GM12878 (cell line): ENCODE measurements around the gene NOS1AP. TPM values are rescaled to one million over a fixed set of nuclear protein-coding genes. Genes with fewer than 3 reads are reported as not detected.

Experiments
- ATAC-seq: fragments of 200-7000 bp; cut with Tn5 transposase; 3 replicates; pipeline ENCODE4 v1.9.1; 2020; ENCODE audit warnings: mild to moderate bottlenecking, moderate library complexity
- BruUV-seq: library from RNA; stranded (reverse); fragments of 400-500 nt; replicated peaks from 2 replicates; lab custom pipeline; 2021; lab: Mats Ljungman, UMichigan
- CTCF ChIA-PET: fragments of 300-600 bp; sonication (Branson Sonifier 250); formaldehyde crosslinking; extraction: SDS; loops from one replicate; lab custom pipeline; 2021; ENCODE audit warnings: inconsistent platforms; lab: Yijun Ruan, JAX
- POLR2A ChIA-PET: fragments of 350-600 bp; formaldehyde crosslinking; extraction: SDS; loops from one replicate; lab custom pipeline; 2021; ENCODE audit warnings: inconsistent platforms; lab: Charles Lee
- RAD21 ChIA-PET: fragments of 300-600 bp; sonication (Branson Sonifier 250); formaldehyde crosslinking; loops from one replicate; lab custom pipeline; 2023; ENCODE audit warnings: antibody characterized with exemption; ENCODE audit not compliant: unreplicated experiment; lab: Charles Lee
- SMC1A ChIA-PET: fragments of 300-600 bp; sonication (Branson Sonifier 250); formaldehyde crosslinking; loops from one replicate; lab custom pipeline; 2023; ENCODE audit not compliant: unreplicated experiment, uncharacterized antibody; lab: Charles Lee
- DNase-seq: peaks from one replicate; pipeline ENCODE4 v3.0.0-alpha.2; 2011; ENCODE audit warnings: low read depth, low spot score
- FAIRE-seq: peaks from 3 replicates; lab custom pipeline; 2011; peaks lifted over from hg19 to GRCh38; lab: Jason Lieb, UNC
- H2AFZ ChIP-seq: 2 replicates; pipeline ENCODE4 v1.6.0; 2011; ENCODE audit warnings: low read depth, low read length, control low read depth; ENCODE audit not compliant: control insufficient read depth
- H3K27ac ChIP-seq: 2 replicates; pipeline ENCODE4 v1.5.1; 2011; ENCODE audit warnings: control low read depth; ENCODE audit not compliant: control insufficient read depth, insufficient read depth
- H3K27me3 ChIP-seq, 2 experiments: replicated peaks in 1 of 2; 2 replicates each; pipeline versions ENCODE4 v1.6.0 to v1.6.1; 2011; ENCODE audit warnings: low read length in 1 of 2; ENCODE audit not compliant: control insufficient read depth in 2 of 2, insufficient read depth in 2 of 2
- H3K36me3 ChIP-seq, 2 experiments: 2 replicates each; pipeline ENCODE4 v1.5.1; 2011; ENCODE audit warnings: low read length in 1 of 2; ENCODE audit not compliant: control insufficient read depth in 2 of 2, insufficient read depth in 2 of 2
- H3K4me1 ChIP-seq: 2 replicates; pipeline ENCODE4 v1.6.1; 2011; ENCODE audit warnings: mild to moderate bottlenecking, low read length, moderate library complexity, mixed read lengths; ENCODE audit not compliant: control insufficient read depth, insufficient read depth
- H3K4me2 ChIP-seq: 2 replicates; pipeline ENCODE4 v1.6.0; 2011; ENCODE audit warnings: control low read depth; ENCODE audit not compliant: control insufficient read depth, insufficient read depth
- H3K4me3 ChIP-seq: fragments of 200-600 bp; sonication (generic); 2 replicates; pipeline ENCODE4 v1.5.1; 2016
- H3K79me2 ChIP-seq: 2 replicates; pipeline ENCODE4 v1.6.0; 2011; ENCODE audit warnings: low read length; ENCODE audit not compliant: control insufficient read depth, insufficient read depth
- H3K9ac ChIP-seq: 2 replicates; pipeline ENCODE4 v1.8.0; 2011; ENCODE audit warnings: low read length, control low read depth, mixed read lengths; ENCODE audit not compliant: control insufficient read depth, insufficient read depth
- H3K9me3 ChIP-seq: replicated peaks from 3 replicates; pipeline ENCODE4 v1.5.1; 2011; ENCODE audit warnings: mild to moderate bottlenecking, low read length; ENCODE audit not compliant: control insufficient read depth, insufficient read depth
- H4K20me1 ChIP-seq: 2 replicates; pipeline ENCODE4 v1.6.0; 2011; ENCODE audit not compliant: control insufficient read depth, insufficient read depth
- FOXM1 ChIP-seq: IDR thresholded peaks from 2 replicates; pipeline ENCODE4 v1.6.1; 2012; ENCODE audit warnings: low read depth, mild to moderate bottlenecking, inconsistent platforms, low read length, moderate library complexity
- HDAC6 ChIP-seq: fragments of 200-600 bp; sonication (generic); IDR thresholded peaks from one replicate; pipeline ENCODE4 v1.8.0; 2017; ENCODE audit warnings: antibody characterized with exemption; ENCODE audit not compliant: unreplicated experiment
- NFYB ChIP-seq: IDR thresholded peaks from 2 replicates; pipeline ENCODE4 v1.6.1; 2011; ENCODE audit warnings: low read depth, mild to moderate bottlenecking, low read length, improper control_type of control experiment, moderate library complexity; ENCODE audit not compliant: insufficient read depth
- POLR2A ChIP-seq: IDR thresholded peaks from 2 replicates; pipeline ENCODE4 v1.6.1; 2011; ENCODE audit warnings: low read depth, mild to moderate bottlenecking, low read length
- RAD51 ChIP-seq: fragments of 450-650 bp; IDR thresholded peaks from 2 replicates; pipeline ENCODE4 v1.6.1; 2016; ENCODE audit warnings: moderate library complexity, mild to moderate bottlenecking, inconsistent platforms
- RBBP5 ChIP-seq: fragments of 200-600 bp; sonication (generic); conservative IDR thresholded peaks from 2 replicates; pipeline ENCODE4 v1.6.1; 2016
- TCF7 ChIP-seq: IDR thresholded peaks from 2 replicates; pipeline ENCODE4 v1.6.1; 2014; ENCODE audit warnings: antibody characterized with exemption, borderline replicate concordance
- ZNF217 ChIP-seq: fragments of 450-650 bp; IDR thresholded peaks from 2 replicates; pipeline ENCODE4 v1.6.1; 2017; ENCODE audit warnings: antibody characterized with exemption, mild to moderate bottlenecking
- ZNF622 ChIP-seq: fragments of 450-650 bp; IDR thresholded peaks from 2 replicates; pipeline ENCODE4 v1.6.1; 2017; ENCODE audit warnings: mild to moderate bottlenecking, inconsistent platforms
- WGBS: methylation state at CpG from one replicate; pipeline ENCODE4 v1.1.6; 2016; ENCODE audit warnings: low lambda C conversion rate; ENCODE audit not compliant: insufficient replicate concordance, insufficient coverage; ENCODE audit errors: missing lambda C conversion rate; 5-methylcytosine and 5-hydroxymethylcytosine counted together
- in situ Hi-C: fragments of 300-500 bp; cut with MboI; formaldehyde crosslinking; loops from 9 replicates; pipeline ENCODE4 v1.14.3; 2018; ENCODE audit warnings: mixed read lengths
- intact Hi-C: fragments of 100-400 bp; cut with micrococcal nuclease; formaldehyde crosslinking; loops from one replicate; pipeline ENCODE4 v1.14.2; 2022; ENCODE audit not compliant: unreplicated experiment
- polyA plus RNA-seq, 11 experiments: library from polyadenylated mRNA; depleted of rRNA in 4 of 11; unstranded in 6 of 11; stranded (reverse) in 5 of 11; fragments of >200 nt; fragmentation: Nextera tagmentation in 4 of 11; fragmentation: Illumina TruSeq in 1 of 11; extraction: Ambion mirVana in 4 of 11; extraction: Trizol in 1 of 11; gene quantifications; 1 replicate in 1 of 11; 2 replicates in 10 of 11; pipeline versions ENCODE4 v1.2.1 to v1.2.3, GENCODE V29; 2011 to 2016; ENCODE audit warnings: inconsistent platforms in 2 of 11, missing spikeins in 2 of 11, low read depth in 1 of 11
- total RNA-seq, 4 experiments: library from RNA; depleted of rRNA in 3 of 4; stranded (reverse); fragments of >200 nt in 3 of 4; fragmentation: Illumina TruSeq in 1 of 4; extraction: Trizol in 1 of 4; gene quantifications; 2 replicates each; pipeline versions ENCODE4 v1.2.1 to v1.2.3, GENCODE V29; 2013 to 2021
- TF ChIP-seq, protein P1 (sequence below): fragments of 450-650 bp; formaldehyde crosslinking; IDR thresholded peaks from 2 replicates; pipeline ENCODE4 v1.4.0; 2022; ENCODE audit warnings: mild to moderate bottlenecking, moderate library complexity

Gene NOS1AP
- total and polyA plus RNA-seq, 10 of the 15 experiments (the other 5 are each of a cell fraction or from before 2014, with no cell fraction given): 0.03 to 0.15 TPM; not detected in 8

DNA sequence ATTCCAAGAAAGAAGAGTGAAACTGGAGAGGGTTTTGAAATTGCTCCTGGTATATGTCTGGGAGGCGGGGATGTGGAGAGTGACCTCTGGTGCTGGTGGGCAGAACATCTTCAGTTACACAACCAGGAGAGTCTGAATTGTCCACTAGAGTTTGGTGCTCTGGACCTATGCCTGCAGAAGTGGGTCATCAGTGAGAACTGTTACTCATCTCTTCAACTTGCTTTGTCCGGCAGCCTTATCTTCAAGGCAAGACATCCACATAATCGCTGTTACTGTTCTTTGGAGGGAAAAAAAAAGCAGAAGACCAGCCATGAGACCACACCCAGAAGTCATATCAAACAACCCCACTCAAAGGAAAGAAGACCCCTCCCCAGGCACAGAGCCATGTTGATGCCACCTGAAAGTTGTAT lies 327.6 kb downstream of the NOS1AP start:
- Histone ChIP-seq H3K36me3 (no peaks in the 10 kb centered on the region), H3K4me3 (no peak overlapping the region), H3K79me2 (no peaks in the 10 kb centered on the region), H2AFZ (no peak overlapping the region), H3K27me3 (peaks cover 0 to 5% of the 10 kb centered on the region in 2 experiments; a peak in 3 of 4 replicates), H3K27ac (no peak overlapping the region), H3K4me2 (no peak overlapping the region), H3K9ac (no peak overlapping the region), H3K9me3 (no peaks in the 10 kb centered on the region), H4K20me1 (no peaks in the 10 kb centered on the region), H3K4me1 (no peaks in the 10 kb centered on the region)
- intact Hi-C loops (no loop called here), in situ Hi-C loops (no loop called here)
- ATAC-seq: no peak; the same call in 2 of the 3 replicates
- SMC1A ChIA-PET: no interaction called here
- TF ChIP-seq RAD51 (no peak), FOXM1 (no peak), ZNF622 (no peak), RBBP5 (no peak), POLR2A (no peak), ZNF217 (no peak), NFYB (no peak), HDAC6 (no peak), TCF7 (no peak)
- TF ChIP-seq, protein P1, sequence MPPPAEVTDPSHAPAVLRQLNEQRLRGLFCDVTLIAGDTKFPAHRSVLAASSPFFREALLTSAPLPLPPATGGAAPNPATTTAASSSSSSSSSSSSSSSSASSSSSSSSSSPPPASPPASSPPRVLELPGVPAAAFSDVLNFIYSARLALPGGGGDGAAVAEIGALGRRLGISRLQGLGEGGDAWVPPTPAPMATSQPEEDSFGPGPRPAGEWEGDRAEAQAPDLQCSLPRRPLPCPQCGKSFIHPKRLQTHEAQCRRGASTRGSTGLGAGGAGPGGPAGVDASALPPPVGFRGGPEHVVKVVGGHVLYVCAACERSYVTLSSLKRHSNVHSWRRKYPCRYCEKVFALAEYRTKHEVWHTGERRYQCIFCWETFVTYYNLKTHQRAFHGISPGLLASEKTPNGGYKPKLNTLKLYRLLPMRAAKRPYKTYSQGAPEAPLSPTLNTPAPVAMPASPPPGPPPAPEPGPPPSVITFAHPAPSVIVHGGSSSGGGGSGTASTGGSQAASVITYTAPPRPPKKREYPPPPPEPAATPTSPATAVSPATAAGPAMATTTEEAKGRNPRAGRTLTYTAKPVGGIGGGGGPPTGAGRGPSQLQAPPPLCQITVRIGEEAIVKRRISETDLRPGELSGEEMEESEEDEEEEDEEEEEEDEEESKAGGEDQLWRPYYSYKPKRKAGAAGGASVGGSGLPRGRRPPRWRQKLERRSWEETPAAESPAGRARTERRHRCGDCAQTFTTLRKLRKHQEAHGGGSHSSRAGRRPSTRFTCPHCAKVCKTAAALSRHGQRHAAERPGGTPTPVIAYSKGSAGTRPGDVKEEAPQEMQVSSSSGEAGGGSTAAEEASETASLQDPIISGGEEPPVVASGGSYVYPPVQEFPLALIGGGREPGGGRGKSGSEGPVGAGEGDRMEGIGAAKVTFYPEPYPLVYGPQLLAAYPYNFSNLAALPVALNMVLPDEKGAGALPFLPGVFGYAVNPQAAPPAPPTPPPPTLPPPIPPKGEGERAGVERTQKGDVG (CRISPR knock-in tag): no peak
- FAIRE-seq: no peak
- RAD21 ChIA-PET: no interaction called here
- 54% methylated on average over 3 of the region's 3 CpGs for WGBS
- POLR2A ChIA-PET: no interaction called here
- DNase-seq: no peak
- BruUV-seq: no TSS peak
- CTCF ChIA-PET: interaction anchor here (3.1 kb wide), 1 partner anchor 39 kb away, joined by 11 read pairs; no protein-coding TSS in a partner anchor
